GM12891 (cell line): ENCODE measurements around the gene GNAQ.
A peak's percentile ranks its signal among the peaks of the same experiment; 100 is the strongest.

Source experiments
- DNase-seq: peaks from one replicate; pipeline ENCODE4 v3.0.0; 2011; ENCODE audit warnings: low spot score; ENCODE audit not compliant: insufficient read length
- FAIRE-seq: peaks from 2 replicates; lab custom pipeline; 2011; peaks lifted over from hg19 to GRCh38; lab: Jason Lieb, UNC
- PAX5 ChIP-seq: IDR thresholded peaks from 2 replicates; pipeline ENCODE4 v1.6.1; 2011; ENCODE audit warnings: low read length, moderate library complexity, mild to moderate bottlenecking; ENCODE audit not compliant: insufficient read depth, severe bottlenecking
- POLR2A ChIP-seq: IDR thresholded peaks from 2 replicates; pipeline ENCODE4 v1.6.1; 2011; ENCODE audit warnings: low read depth, low read length, control low read depth
- POLR2AphosphoS5 ChIP-seq: IDR thresholded peaks from 2 replicates; pipeline ENCODE4 v1.6.1; 2011; ENCODE audit warnings: low read depth, low read length, control low read depth
- POU2F2 ChIP-seq: IDR thresholded peaks from 2 replicates; pipeline ENCODE4 v1.6.1; 2011; ENCODE audit warnings: low read depth, mild to moderate bottlenecking, control low read depth, low read length, moderate library complexity
- SPI1 ChIP-seq: IDR thresholded peaks from 2 replicates; pipeline ENCODE4 v1.6.1; 2011; ENCODE audit warnings: low read depth, low read length, control low read depth
- TAF1 ChIP-seq: IDR thresholded peaks from 2 replicates; pipeline ENCODE4 v1.6.1; 2011; ENCODE audit warnings: low read depth, low read length, control low read depth

The GNAQ gene

DNA sequence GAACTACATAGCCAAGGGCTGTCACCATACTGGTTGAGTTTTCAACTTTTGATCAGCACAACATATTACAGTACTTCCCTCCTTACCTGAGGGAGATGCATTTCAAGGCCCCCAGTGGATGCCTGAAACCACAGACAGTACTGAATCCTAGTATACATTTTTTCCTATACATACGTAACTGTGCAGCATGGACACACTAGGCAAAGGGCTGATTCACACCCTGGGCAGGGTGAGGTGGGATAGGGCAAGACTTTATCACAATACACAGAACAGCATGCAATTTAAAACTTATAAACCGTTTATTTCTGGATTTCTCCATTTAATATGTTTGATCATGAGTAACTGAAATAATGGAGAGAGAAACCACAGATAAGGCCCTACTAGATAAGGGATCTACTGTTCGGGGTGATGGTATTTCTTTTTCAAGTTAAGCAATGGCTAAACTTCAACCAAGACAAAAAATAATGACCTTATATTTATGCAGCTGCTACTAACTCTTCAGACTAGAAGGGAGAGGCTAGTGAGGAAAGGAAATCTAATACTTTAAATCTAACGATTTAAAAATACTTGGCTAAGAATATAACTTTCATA, 196.6 kb downstream of the GNAQ start:
- TF ChIP-seq TAF1 (no peak), SPI1 (no peak), POLR2A (no peak), POLR2AphosphoS5 (no peak), POU2F2 (no peak)
- FAIRE-seq (no peak), DNase-seq (no peak)

DNA sequence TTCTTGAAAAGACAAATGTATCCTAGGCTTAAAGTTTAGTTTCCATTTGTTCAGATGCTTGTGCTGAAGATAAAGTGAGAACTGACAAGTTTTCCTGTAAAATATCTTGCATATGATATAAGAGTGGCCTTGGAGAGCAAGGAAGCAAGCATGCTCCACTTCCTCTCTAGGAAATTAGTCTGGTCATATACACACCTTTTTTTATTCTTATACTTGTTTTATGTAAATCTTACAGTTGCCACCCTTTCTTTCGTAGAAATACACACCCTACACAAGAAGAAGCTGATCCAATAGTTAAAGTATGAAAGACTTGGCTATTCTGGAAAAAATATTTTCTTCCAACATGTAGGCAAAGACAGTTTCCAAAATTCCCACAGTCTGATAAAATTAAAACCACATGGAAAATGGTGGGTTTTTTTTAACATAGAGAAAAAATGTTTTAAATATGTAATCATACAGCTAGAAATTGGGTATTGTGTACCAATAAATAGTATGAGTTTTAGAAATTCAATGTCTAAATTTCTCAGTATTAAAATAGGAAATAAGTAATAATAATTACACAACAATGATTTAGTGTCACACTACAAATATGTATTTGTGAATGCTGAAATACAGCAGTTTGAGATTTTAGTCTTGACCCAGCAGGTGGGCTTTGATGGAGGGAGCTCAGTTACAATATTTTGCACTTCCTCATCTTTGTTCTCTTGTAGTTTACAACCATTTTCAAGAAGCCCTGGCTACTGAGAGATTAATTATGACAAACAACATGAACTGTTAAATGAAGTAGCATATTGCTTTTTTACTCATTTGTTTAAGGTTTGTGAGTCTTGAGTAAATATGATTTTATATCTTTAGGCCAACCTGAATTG, 197.8 kb downstream of the GNAQ start:
- no peak for TF ChIP-seq POU2F2
- TF ChIP-seq TAF1, result no peak
- no peak for TF ChIP-seq PAX5
- no peak for TF ChIP-seq POLR2A
- no peak for TF ChIP-seq POLR2AphosphoS5
- 0 out of 2 replicates have a peak, but pooled peaks have one; percentile 7 for TF ChIP-seq SPI1
- FAIRE-seq (no peak), DNase-seq (no peak)

- FAIRE-seq (no peak), DNase-seq (no peak)
- TF ChIP-seq POLR2AphosphoS5 (no peak), PAX5 (no peak)
Measured at GRCh38 chr9:77832639-77833038, 199.0 kb downstream of the GNAQ start.

- no peak for DNase-seq
- TF ChIP-seq TAF1, result no peak
- no peak for TF ChIP-seq SPI1
- TF ChIP-seq PAX5, result no peak
- no peak for TF ChIP-seq POU2F2
- no peak for TF ChIP-seq POLR2A
- no peak for FAIRE-seq
Measured at GRCh38 chr9:77831781-77832180, 199.8 kb downstream of the GNAQ start.

- DNase-seq (no peak), FAIRE-seq (no peak)
- no peak for TF ChIP-seq POLR2A
- TF ChIP-seq PAX5, result no peak
- no peak for TF ChIP-seq POU2F2
- no peak for TF ChIP-seq POLR2AphosphoS5
- TF ChIP-seq TAF1, result no peak
- no peak for TF ChIP-seq SPI1
Measured at GRCh38 chr9:77830618-77831285, 200.9 kb downstream of the GNAQ start.

GRCh38 chr9:77829420-77829819, 202.2 kb downstream of the GNAQ start:
- FAIRE-seq, result no peak
- no peak for TF ChIP-seq POLR2AphosphoS5
- no peak for TF ChIP-seq POU2F2
- TF ChIP-seq POLR2A, result no peak
- no peak for TF ChIP-seq SPI1
- no peak for TF ChIP-seq TAF1
- TF ChIP-seq PAX5, result no peak
- DNase-seq, result no peak

- DNase-seq (no peak), FAIRE-seq (no peak)
- TF ChIP-seq POLR2AphosphoS5 (no peak), TAF1 (no peak), SPI1 (no peak), POU2F2 (no peak), PAX5 (no peak), POLR2A (no peak)
Measured at GRCh38 chr9:77827104-77827784, 204.4 kb downstream of the GNAQ start.

- no peak for FAIRE-seq
- no peak for DNase-seq
Measured at GRCh38 chr9:77826621-77827020, 205.0 kb downstream of the GNAQ start.

DNA sequence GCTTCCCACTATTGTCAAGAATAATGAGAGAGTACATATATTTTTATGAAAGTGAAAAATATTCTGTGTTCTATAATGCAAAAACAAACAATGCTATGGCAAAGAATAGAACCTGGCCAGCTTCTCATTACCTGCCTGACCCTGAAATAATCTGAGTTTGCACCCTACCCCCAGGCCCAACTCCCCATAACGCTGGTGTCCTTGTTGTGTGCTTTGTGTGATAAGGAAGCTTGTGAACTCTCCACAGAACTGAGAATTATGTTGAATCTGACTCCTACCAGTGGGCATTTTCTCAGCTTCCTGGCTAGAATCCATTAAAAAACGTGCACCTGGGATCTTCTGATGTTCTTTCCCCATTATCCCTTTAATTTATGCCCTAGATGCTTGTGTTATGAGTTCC, 205.5 kb downstream of the GNAQ start:
- FAIRE-seq (no peak), DNase-seq (no peak)
- TF ChIP-seq PAX5, result no peak
- TF ChIP-seq SPI1, result no peak
- no peak for TF ChIP-seq TAF1
- TF ChIP-seq POLR2A, result no peak
- no peak for TF ChIP-seq POLR2AphosphoS5
- TF ChIP-seq POU2F2, result no peak

More at GRCh38 chr9:77826621-77827020, 205.0 kb downstream of the GNAQ start:
- TF ChIP-seq POLR2AphosphoS5 (no peak), TAF1 (no peak), PAX5 (no peak), POU2F2 (no peak), POLR2A (no peak), SPI1 (no peak)
